ENCODE results near the gene MPHOSPH10.
A peak's percentile ranks its signal among the peaks of the same experiment; 100 is the strongest.
"Not testable (repeated sequence)": the region's sequence is repeated elsewhere in the genome, so short reads cannot be mapped to it uniquely, and the experiment has no call there.

MPHOSPH10 gene

DNA sequence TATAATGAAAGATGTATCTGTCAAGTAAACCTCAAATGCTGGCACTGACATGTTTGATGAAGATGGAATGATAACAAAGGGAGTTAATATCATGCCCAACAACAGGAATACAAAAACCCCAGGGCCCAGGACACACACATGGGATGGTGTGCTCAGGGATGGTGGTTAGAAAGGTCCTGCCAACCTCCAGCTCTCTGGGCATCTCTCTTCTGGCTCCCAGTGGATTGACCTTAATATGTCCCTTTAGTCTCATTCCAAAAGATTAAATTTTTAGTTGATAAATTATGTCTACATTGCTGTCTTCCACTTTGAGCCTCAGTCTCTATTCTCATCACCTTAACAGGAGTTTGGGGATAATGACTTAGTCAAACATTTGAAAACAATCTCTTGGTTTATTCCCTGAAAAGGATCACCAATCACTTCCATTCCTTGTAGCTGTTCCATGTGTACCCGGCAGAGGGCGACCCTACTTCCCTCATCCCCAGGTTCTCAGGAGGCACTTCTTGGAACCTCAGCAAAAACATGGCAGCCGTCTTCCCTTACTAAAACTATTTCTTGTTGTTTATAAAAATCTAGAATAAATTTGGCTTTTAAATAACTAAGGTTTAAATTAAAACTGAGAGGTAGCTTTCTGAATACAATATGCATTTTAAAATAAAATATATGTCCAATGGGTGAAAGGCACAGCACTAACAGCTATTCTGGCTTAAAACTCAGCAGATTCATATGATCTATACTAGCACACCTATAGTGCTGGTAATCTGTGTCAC is 30.1 kb upstream of the MPHOSPH10 start:
- TF ChIP-seq, protein P1, sequence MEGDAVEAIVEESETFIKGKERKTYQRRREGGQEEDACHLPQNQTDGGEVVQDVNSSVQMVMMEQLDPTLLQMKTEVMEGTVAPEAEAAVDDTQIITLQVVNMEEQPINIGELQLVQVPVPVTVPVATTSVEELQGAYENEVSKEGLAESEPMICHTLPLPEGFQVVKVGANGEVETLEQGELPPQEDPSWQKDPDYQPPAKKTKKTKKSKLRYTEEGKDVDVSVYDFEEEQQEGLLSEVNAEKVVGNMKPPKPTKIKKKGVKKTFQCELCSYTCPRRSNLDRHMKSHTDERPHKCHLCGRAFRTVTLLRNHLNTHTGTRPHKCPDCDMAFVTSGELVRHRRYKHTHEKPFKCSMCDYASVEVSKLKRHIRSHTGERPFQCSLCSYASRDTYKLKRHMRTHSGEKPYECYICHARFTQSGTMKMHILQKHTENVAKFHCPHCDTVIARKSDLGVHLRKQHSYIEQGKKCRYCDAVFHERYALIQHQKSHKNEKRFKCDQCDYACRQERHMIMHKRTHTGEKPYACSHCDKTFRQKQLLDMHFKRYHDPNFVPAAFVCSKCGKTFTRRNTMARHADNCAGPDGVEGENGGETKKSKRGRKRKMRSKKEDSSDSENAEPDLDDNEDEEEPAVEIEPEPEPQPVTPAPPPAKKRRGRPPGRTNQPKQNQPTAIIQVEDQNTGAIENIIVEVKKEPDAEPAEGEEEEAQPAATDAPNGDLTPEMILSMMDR (IDR thresholded peaks at IDR 0.05; ENCODE audit: insufficient read depth, low read depth, low read length, missing control alignments) = peak; percentile 73
- no peak overlapping the region for H3K4me3 ChIP-seq (ENCODE audit: low read depth, low read length)
- peak; percentile 58 for DNase-seq (ENCODE audit: low read depth)

DNA sequence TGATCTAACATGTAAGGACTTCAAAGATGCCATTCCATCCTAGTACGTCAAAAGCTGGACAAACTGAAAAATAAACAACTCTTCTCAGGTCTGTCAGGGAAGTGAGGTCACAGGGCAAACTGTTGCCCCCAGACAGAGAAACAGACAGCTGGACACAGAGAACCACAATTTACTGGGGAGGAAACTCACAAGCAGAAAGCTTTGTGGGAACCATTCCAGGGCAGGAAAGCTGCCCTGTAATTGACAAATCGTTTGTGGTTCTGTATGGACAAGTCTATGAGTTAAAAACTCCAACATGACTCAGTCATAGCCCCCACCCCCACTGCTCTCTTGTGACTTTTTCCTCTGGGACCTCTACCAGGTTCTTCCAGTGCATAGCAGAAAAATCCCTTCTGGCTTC is 28.8 kb upstream of the MPHOSPH10 start:
- TF ChIP-seq, protein P1 (IDR thresholded peaks at IDR 0.05; ENCODE audit: insufficient read depth, low read depth, low read length, missing control alignments) = no peak
- no peak for DNase-seq (ENCODE audit: low read depth)
- no peak overlapping the region for H3K4me3 ChIP-seq (ENCODE audit: low read depth, low read length)

DNA sequence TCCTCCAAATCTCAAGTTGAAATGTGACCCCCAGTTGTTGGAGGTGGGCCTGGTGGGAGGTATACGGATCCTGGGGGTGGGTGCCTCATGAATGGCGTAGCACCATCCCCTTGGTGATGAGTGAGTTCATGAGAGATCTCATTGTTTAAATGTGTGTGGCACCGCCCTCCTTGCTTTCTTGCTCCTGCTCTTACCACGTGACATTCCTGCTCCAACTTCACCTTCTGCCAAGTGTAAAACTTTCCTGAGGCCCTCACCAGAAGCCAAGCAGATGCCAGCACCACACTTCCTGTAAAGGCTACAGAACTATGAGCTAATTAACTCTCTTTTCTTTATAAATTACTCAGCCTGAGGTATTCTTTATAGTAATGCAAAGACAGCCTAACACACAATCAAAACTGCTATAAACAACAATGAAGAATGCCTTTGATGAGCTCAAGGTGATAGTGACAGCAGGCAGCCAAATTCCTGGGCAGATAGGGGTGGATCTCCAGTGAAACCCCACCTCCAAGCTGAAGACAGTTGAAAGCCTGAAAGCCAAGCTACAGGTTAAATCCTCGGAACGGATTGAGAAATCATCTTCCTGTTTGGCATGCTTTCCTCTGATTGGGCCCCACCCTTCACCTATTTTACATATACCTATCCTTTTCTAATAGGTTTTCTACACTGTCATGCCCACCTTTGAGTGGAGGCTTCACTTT is 27.3 kb upstream of the MPHOSPH10 start:
- no peak overlapping the region for H3K4me3 ChIP-seq (ENCODE audit: low read depth, low read length)
- TF ChIP-seq, protein P1 (IDR thresholded peaks at IDR 0.05; ENCODE audit: insufficient read depth, low read depth, low read length, missing control alignments) = no peak
- no peak for DNase-seq (ENCODE audit: low read depth)

DNA sequence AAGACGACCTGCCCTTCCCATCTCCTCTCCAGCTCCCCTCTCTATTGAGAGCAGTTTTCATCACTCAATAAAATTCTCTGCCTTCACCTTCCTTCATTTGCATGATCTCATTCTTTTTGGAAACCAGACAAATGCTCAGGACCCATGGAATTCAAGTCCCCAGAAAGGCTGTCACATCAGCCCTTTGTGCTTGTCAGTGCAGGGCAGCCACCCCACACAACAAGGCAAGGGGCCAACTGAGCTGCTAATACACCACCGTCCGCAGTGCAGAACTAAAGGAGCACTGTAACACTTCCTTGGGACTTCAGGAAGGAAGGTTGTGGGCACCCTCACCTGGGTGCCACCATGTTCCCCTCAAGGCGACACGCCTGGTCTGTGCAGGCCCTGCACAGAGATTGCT is 26.6 kb upstream of the MPHOSPH10 start:
- TF ChIP-seq, protein P1 (IDR thresholded peaks at IDR 0.05; ENCODE audit: insufficient read depth, low read depth, low read length, missing control alignments) = no peak
- DNase-seq (ENCODE audit: low read depth) = no peak
- no peak overlapping the region for H3K4me3 ChIP-seq (ENCODE audit: low read depth, low read length)

DNA sequence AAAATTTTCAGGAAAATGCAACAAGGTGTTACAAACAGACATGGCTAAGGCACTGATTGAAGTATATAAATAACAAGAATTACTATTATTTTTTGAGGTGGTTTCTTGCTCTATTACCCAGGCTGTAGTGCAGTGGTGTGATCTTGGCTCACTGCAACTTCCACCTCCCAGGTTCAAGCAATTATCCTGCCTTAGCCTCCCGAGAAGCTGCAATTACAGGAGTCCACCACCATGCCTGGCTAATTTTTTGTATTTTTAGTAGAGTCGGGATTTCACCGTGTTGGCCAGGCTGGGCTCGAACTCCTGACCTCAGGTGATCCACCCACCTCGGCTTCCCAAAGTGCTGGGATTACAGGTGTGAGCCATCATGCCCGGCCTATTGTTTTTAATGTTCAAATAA is 24.0 kb upstream of the MPHOSPH10 start:
- not testable (repeated sequence) for H3K4me3 ChIP-seq (ENCODE audit: low read depth, low read length); DNase-seq (ENCODE audit: low read depth)

DNA sequence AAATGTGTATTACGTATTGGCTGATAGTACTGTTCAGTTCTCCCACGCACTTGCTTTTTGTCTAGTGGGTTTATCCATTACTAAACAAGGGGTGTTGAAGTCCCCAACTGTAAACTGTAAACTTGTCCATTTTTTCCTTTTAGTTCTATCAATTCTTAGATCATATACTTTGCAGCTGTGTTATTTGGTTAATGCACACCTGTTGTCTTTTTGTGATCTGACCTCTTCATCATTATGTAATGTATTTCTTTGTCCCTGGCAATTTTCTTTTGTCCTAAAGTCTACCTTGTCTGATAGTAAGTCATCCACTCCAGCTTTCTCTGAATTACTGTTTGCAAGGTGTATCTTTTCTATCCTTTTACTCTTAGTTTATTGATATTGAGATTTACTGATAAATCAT is 22.3 kb upstream of the MPHOSPH10 start:
- TF ChIP-seq, protein P1 (IDR thresholded peaks at IDR 0.05; ENCODE audit: insufficient read depth, low read depth, low read length, missing control alignments) = no peak
- H3K4me3 ChIP-seq (ENCODE audit: low read depth, low read length) = no peak overlapping the region
- DNase-seq (ENCODE audit: low read depth) = no peak

DNA sequence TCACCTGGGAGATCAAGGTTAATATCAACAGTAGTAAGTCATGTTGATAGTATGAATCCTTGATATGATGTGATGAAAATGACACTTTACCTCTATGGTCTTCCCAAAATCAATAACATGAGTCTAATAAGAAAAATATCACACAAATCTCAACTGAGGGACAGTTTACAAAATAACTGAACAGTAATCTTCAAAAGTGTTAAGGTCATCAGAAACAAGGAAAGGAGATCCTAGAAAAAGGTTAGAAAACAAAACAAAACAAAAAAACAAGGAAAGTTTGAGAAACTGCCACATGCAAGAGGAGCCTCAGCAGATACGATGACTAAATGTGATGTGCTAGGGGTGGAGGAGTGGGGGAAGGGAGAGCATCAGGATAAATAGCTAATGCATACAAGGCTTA is 16.6 kb upstream of the MPHOSPH10 start:
- TF ChIP-seq, protein P1 (IDR thresholded peaks at IDR 0.05; ENCODE audit: insufficient read depth, low read depth, low read length, missing control alignments) = no peak
- DNase-seq (ENCODE audit: low read depth) = no peak
- H3K4me3 ChIP-seq (ENCODE audit: low read depth, low read length) = no peak overlapping the region

Measured in GM12865 (cell line).